Measurements from ENCODE around the gene VAV2.

The VAV2 gene

GRCh38 chr9:133804199-133804598 is 187.9 kb downstream of the VAV2 start:
- no CpG with 5 or more reads among the region's 17 CpGs for WGBS (ENCODE audit: extremely low coverage, insufficient coverage, insufficient read length)
- DNase-seq = no peak

GRCh38 chr9:133803745-133804144 is 188.4 kb downstream of the VAV2 start:
- H2AK5ac ChIP-seq (ENCODE audit: low read length) = no peak overlapping the region
- DNase-seq = no peak
- H3K18ac ChIP-seq (ENCODE audit: low read length) = peak overlapping the region; percentile 30
- H3K4me2 ChIP-seq (ENCODE audit: low read length) = no peak overlapping the region
- H2BK5ac ChIP-seq (ENCODE audit: low read depth, low read length, poor library complexity) = no peak overlapping the region
- H3K4me1 ChIP-seq (ENCODE audit: control insufficient read depth in 1 of 2, insufficient read depth in 2 of 2, low read length in 2 of 2) = peaks cover 20 to 27% of the 10 kb centered on the region in 2 experiments
- no peak overlapping the region for H2BK120ac ChIP-seq (ENCODE audit: insufficient read depth, low read length, poor library complexity)
- H3K79me1 ChIP-seq (ENCODE audit: low read length) = peaks cover 3% of the 10 kb centered on the region
- no peak overlapping the region for H3K4me3 ChIP-seq (ENCODE audit: low read depth, low read length)
- no peak overlapping the region for H3K27ac ChIP-seq (ENCODE audit: low read depth, low read length)
- no peak overlapping the region for H3K9ac ChIP-seq (ENCODE audit: low read length)
- peak overlapping the region; percentile 18 for H4K8ac ChIP-seq (ENCODE audit: low read depth, low read length)
- H3K14ac ChIP-seq (ENCODE audit: low read length) = no peak overlapping the region
- H2AFZ ChIP-seq (ENCODE audit: insufficient read depth, low read length, poor library complexity) = no peak overlapping the region
- no peaks in the 10 kb centered on the region for H3K27me3 ChIP-seq (ENCODE audit: insufficient read depth, low read length)
- WGBS (ENCODE audit: extremely low coverage, insufficient coverage, insufficient read length) = no CpG with 5 or more reads among the region's 13 CpGs
- H4K91ac ChIP-seq (ENCODE audit: low read depth, low read length) = no peak overlapping the region
- H3K23ac ChIP-seq (ENCODE audit: low read length) = no peak overlapping the region
- peaks cover 2% of the 10 kb centered on the region for H3K9me3 ChIP-seq (ENCODE audit: insufficient read depth, low read depth, low read length)
- peaks cover 89 to 94% of the 10 kb centered on the region in 2 experiments for H3K36me3 ChIP-seq (ENCODE audit: control insufficient read depth in 1 of 2, insufficient read depth in 2 of 2, low read length in 2 of 2)
- H2BK12ac ChIP-seq (ENCODE audit: low read length) = no peak overlapping the region
- H3K79me2 ChIP-seq (ENCODE audit: control insufficient read depth, insufficient read depth, low read length, poor library complexity) = peaks cover 1% of the 10 kb centered on the region
- no peak overlapping the region for H4K12ac ChIP-seq (ENCODE audit: low read depth, low read length)
- H3K4ac ChIP-seq (ENCODE audit: low read depth, low read length) = no peak overlapping the region

More at GRCh38 chr9:133804199-133804598, 187.9 kb downstream of the VAV2 start:
- Histone ChIP-seq H4K8ac (ENCODE audit: low read depth, low read length) (peak overlapping the region; percentile 17), H3K4ac (ENCODE audit: low read depth, low read length) (no peak overlapping the region), H3K4me3 (ENCODE audit: low read depth, low read length) (no peak overlapping the region), H2BK120ac (ENCODE audit: insufficient read depth, low read length, poor library complexity) (no peak overlapping the region), H3K4me2 (ENCODE audit: low read length) (no peak overlapping the region), H3K9me3 (ENCODE audit: insufficient read depth, low read depth, low read length) (peaks cover 2% of the 10 kb centered on the region), H2BK5ac (ENCODE audit: low read depth, low read length, poor library complexity) (no peak overlapping the region), H3K79me1 (ENCODE audit: low read length) (peaks cover 3% of the 10 kb centered on the region), H3K36me3 (ENCODE audit: control insufficient read depth in 1 of 2, insufficient read depth in 2 of 2, low read length in 2 of 2) (peaks cover 89 to 94% of the 10 kb centered on the region in 2 experiments), H3K23ac (ENCODE audit: low read length) (no peak overlapping the region), H3K4me1 (ENCODE audit: control insufficient read depth in 1 of 2, insufficient read depth in 2 of 2, low read length in 2 of 2) (peaks cover 20 to 27% of the 10 kb centered on the region in 2 experiments), H2AFZ (ENCODE audit: insufficient read depth, low read length, poor library complexity) (no peak overlapping the region), H3K14ac (ENCODE audit: low read length) (no peak overlapping the region), H4K12ac (ENCODE audit: low read depth, low read length) (no peak overlapping the region), H3K79me2 (ENCODE audit: control insufficient read depth, insufficient read depth, low read length, poor library complexity) (peaks cover 1% of the 10 kb centered on the region), H3K27ac (ENCODE audit: low read depth, low read length) (no peak overlapping the region), H2AK5ac (ENCODE audit: low read length) (no peak overlapping the region), H3K18ac (ENCODE audit: low read length) (peak overlapping the region; percentile 48), H2BK12ac (ENCODE audit: low read length) (no peak overlapping the region), H3K9ac (ENCODE audit: low read length) (no peak overlapping the region), H4K91ac (ENCODE audit: low read depth, low read length) (no peak overlapping the region), H3K27me3 (ENCODE audit: insufficient read depth, low read length) (no peaks in the 10 kb centered on the region)

GRCh38 chr9:133803028-133803585 is 189.0 kb downstream of the VAV2 start:
- Histone ChIP-seq H2AFZ (ENCODE audit: insufficient read depth, low read length, poor library complexity) (no peak overlapping the region), H3K4me3 (ENCODE audit: low read depth, low read length) (no peak overlapping the region), H3K27ac (ENCODE audit: low read depth, low read length) (no peak overlapping the region), H3K79me1 (ENCODE audit: low read length) (peaks cover 3% of the 10 kb centered on the region), H3K4ac (ENCODE audit: low read depth, low read length) (peak overlapping the region; percentile 27), H4K12ac (ENCODE audit: low read depth, low read length) (peak overlapping the region; percentile 17), H3K27me3 (ENCODE audit: insufficient read depth, low read length) (no peaks in the 10 kb centered on the region), H3K18ac (ENCODE audit: low read length) (peak overlapping the region; percentile 27), H2AK5ac (ENCODE audit: low read length) (no peak overlapping the region), H3K36me3 (ENCODE audit: control insufficient read depth in 1 of 2, insufficient read depth in 2 of 2, low read length in 2 of 2) (peaks cover 89 to 94% of the 10 kb centered on the region in 2 experiments), H3K9ac (ENCODE audit: low read length) (no peak overlapping the region), H2BK120ac (ENCODE audit: insufficient read depth, low read length, poor library complexity) (peak overlapping the region; percentile 35), H3K79me2 (ENCODE audit: control insufficient read depth, insufficient read depth, low read length, poor library complexity) (peaks cover 1% of the 10 kb centered on the region), H3K23ac (ENCODE audit: low read length) (no peak overlapping the region), H3K4me2 (ENCODE audit: low read length) (no peak overlapping the region), H3K14ac (ENCODE audit: low read length) (no peak overlapping the region), H2BK12ac (ENCODE audit: low read length) (no peak overlapping the region), H4K91ac (ENCODE audit: low read depth, low read length) (no peak overlapping the region), H2BK5ac (ENCODE audit: low read depth, low read length, poor library complexity) (peak overlapping the region; percentile 6), H3K4me1 (ENCODE audit: control insufficient read depth in 1 of 2, insufficient read depth in 2 of 2, low read length in 2 of 2) (peaks cover 20 to 27% of the 10 kb centered on the region in 2 experiments), H3K9me3 (ENCODE audit: insufficient read depth, low read depth, low read length) (peaks cover 2% of the 10 kb centered on the region), H4K8ac (ENCODE audit: low read depth, low read length) (peak overlapping the region; percentile 18)
- WGBS (ENCODE audit: extremely low coverage, insufficient coverage, insufficient read length) = no CpG with 5 or more reads among the region's 21 CpGs
- peak in 1 of 2 donors; percentile 37 for DNase-seq

DNA sequence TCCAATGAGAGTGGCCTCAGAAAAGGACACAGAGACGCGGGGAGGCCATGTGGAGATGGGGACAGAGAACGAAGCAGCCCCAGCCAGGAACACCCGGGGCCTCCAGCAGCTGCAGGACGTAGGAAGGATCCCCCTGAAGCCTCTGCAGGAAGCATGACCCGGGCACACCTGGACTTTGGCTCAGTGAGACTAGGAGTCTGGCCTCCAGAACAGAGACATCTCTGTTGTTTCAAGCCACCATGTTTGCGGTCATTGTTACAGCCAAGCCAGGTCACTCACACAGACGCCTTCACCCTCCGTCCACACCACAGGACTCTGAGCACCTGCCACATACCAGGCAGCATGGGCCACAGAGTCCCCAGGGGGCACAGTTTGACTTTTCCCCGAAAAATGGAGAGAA is 190.4 kb downstream of the VAV2 start:
- no peak overlapping the region for H4K12ac ChIP-seq (ENCODE audit: low read depth, low read length)
- no peaks in the 10 kb centered on the region for H3K27me3 ChIP-seq (ENCODE audit: insufficient read depth, low read length)
- peaks cover 3% of the 10 kb centered on the region for H3K79me1 ChIP-seq (ENCODE audit: low read length)
- no peak overlapping the region for H2BK12ac ChIP-seq (ENCODE audit: low read length)
- no peak overlapping the region for H4K91ac ChIP-seq (ENCODE audit: low read depth, low read length)
- H2AFZ ChIP-seq (ENCODE audit: insufficient read depth, low read length, poor library complexity) = no peak overlapping the region
- no peak overlapping the region for H3K23ac ChIP-seq (ENCODE audit: low read length)
- H2BK5ac ChIP-seq (ENCODE audit: low read depth, low read length, poor library complexity) = no peak overlapping the region
- WGBS (ENCODE audit: extremely low coverage, insufficient coverage, insufficient read length) = no CpG with 5 or more reads among the region's 10 CpGs
- H3K36me3 ChIP-seq (ENCODE audit: control insufficient read depth in 1 of 2, insufficient read depth in 2 of 2, low read length in 2 of 2) = peaks cover 89 to 94% of the 10 kb centered on the region in 2 experiments
- no peak overlapping the region for H3K4me2 ChIP-seq (ENCODE audit: low read length)
- peaks cover 1% of the 10 kb centered on the region for H3K79me2 ChIP-seq (ENCODE audit: control insufficient read depth, insufficient read depth, low read length, poor library complexity)
- H2AK5ac ChIP-seq (ENCODE audit: low read length) = no peak overlapping the region
- no peak overlapping the region for H3K9ac ChIP-seq (ENCODE audit: low read length)
- H3K4ac ChIP-seq (ENCODE audit: low read depth, low read length) = no peak overlapping the region
- H3K18ac ChIP-seq (ENCODE audit: low read length) = peak overlapping the region; percentile 16
- no peak overlapping the region for H3K27ac ChIP-seq (ENCODE audit: low read depth, low read length)
- peaks cover 20 to 27% of the 10 kb centered on the region in 2 experiments for H3K4me1 ChIP-seq (ENCODE audit: control insufficient read depth in 1 of 2, insufficient read depth in 2 of 2, low read length in 2 of 2)
- no peak overlapping the region for H3K4me3 ChIP-seq (ENCODE audit: low read depth, low read length)
- H3K14ac ChIP-seq (ENCODE audit: low read length) = no peak overlapping the region
- DNase-seq = no peak
- no peak overlapping the region for H4K8ac ChIP-seq (ENCODE audit: low read depth, low read length)
- peaks cover 2% of the 10 kb centered on the region for H3K9me3 ChIP-seq (ENCODE audit: insufficient read depth, low read depth, low read length)
- no peak overlapping the region for H2BK120ac ChIP-seq (ENCODE audit: insufficient read depth, low read length, poor library complexity)
